ENCODE measurements around the gene GRB7.

DNA sequence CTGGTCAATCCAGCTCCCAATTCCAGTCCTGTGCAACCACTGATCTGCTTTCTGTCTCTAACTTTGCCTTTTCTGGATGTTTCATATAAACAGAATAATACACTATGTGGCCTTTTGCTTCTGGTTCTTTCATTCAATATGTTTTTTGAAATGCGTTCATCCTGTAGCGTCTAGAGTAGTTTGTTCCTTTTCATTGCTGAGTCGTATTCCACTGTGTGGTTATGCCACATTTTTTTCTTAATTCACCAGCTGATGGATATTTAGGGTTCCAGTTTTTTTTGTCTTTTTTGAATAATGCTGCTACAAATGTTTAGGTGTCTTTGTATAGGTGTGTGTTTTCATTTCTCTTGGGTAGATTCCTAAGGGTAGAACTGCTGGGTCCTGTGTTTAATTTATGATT is 5.2 kb upstream of the GRB7 start:
- TF ChIP-seq, protein P1, sequence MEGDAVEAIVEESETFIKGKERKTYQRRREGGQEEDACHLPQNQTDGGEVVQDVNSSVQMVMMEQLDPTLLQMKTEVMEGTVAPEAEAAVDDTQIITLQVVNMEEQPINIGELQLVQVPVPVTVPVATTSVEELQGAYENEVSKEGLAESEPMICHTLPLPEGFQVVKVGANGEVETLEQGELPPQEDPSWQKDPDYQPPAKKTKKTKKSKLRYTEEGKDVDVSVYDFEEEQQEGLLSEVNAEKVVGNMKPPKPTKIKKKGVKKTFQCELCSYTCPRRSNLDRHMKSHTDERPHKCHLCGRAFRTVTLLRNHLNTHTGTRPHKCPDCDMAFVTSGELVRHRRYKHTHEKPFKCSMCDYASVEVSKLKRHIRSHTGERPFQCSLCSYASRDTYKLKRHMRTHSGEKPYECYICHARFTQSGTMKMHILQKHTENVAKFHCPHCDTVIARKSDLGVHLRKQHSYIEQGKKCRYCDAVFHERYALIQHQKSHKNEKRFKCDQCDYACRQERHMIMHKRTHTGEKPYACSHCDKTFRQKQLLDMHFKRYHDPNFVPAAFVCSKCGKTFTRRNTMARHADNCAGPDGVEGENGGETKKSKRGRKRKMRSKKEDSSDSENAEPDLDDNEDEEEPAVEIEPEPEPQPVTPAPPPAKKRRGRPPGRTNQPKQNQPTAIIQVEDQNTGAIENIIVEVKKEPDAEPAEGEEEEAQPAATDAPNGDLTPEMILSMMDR (IDR thresholded peaks at IDR 0.05; ENCODE audit: extremely low read depth in 1 of 2, insufficient read depth in 1 of 2, low read depth in 1 of 2, low read length in 2 of 2): no peak
- TF ChIP-seq POLR2A (IDR thresholded peaks at IDR 0.05; ENCODE audit: low read depth, low read length): no peak
- no peak for TF ChIP-seq EZH2 (IDR thresholded peaks at IDR 0.05; ENCODE audit: borderline replicate concordance, low read depth, low read length, severe bottlenecking)

Data from endothelial cell of umbilical vein (primary cell).